OCI-LY3 (cell line): Measurements from ENCODE around the gene ERCC6L.

Experiments used
- EZH2phosphoT487 ChIP-seq: fragments of 200-600 bp; shearing (Covaris generic); IDR thresholded peaks from 2 replicates; pipeline ENCODE4 v1.6.1; 2018; ENCODE audit warnings: antibody characterized with exemption, mixed run types, low read depth
- TF ChIP-seq, protein P1 (sequence below): fragments of 200-600, 300-600 bp; sonication (generic); IDR thresholded peaks from 2 replicates; pipeline ENCODE4 v1.5.1; 2014; ENCODE audit warnings: antibody characterized with exemption, low read length, low read depth

- TF ChIP-seq, protein P1, sequence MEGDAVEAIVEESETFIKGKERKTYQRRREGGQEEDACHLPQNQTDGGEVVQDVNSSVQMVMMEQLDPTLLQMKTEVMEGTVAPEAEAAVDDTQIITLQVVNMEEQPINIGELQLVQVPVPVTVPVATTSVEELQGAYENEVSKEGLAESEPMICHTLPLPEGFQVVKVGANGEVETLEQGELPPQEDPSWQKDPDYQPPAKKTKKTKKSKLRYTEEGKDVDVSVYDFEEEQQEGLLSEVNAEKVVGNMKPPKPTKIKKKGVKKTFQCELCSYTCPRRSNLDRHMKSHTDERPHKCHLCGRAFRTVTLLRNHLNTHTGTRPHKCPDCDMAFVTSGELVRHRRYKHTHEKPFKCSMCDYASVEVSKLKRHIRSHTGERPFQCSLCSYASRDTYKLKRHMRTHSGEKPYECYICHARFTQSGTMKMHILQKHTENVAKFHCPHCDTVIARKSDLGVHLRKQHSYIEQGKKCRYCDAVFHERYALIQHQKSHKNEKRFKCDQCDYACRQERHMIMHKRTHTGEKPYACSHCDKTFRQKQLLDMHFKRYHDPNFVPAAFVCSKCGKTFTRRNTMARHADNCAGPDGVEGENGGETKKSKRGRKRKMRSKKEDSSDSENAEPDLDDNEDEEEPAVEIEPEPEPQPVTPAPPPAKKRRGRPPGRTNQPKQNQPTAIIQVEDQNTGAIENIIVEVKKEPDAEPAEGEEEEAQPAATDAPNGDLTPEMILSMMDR: no peak
- no peak for TF ChIP-seq EZH2phosphoT487
These were observed 34.9 kb upstream of the ERCC6L start for GRCh38 chrX:72273718-72274117.
